ENCODE data around the gene TNRC6A.

Gene TNRC6A

GRCh38 chr16:24728011-24728410 is 1.4 kb upstream of the TNRC6A start:
- Histone ChIP-seq H3K27ac (ENCODE audit: low read depth, low read length) (no peak overlapping the region), H3K27me3 (ENCODE audit: insufficient read depth, low read length) (no peaks in the 10 kb centered on the region), H3K4me1 (ENCODE audit: control insufficient read depth, insufficient read depth, low read length, unreplicated experiment) (peaks cover 38% of the 10 kb centered on the region), H3K79me2 (ENCODE audit: control insufficient read depth, insufficient read depth, low read length, unreplicated experiment) (peaks cover 38% of the 10 kb centered on the region), H3K36me3 (ENCODE audit: insufficient read depth, low read length) (peaks cover 17% of the 10 kb centered on the region), H3K4me3 (ENCODE audit: low read depth, low read length) (no peak overlapping the region), H2AFZ (ENCODE audit: low read length, unreplicated experiment) (no peak overlapping the region)

GRCh38 chr16:24728891-24729242 is 584 bp upstream of the TNRC6A start:
- Histone ChIP-seq H3K36me3 (ENCODE audit: insufficient read depth, low read length) (peaks cover 25% of the 10 kb centered on the region), H3K4me3 (ENCODE audit: low read depth, low read length) (peak overlapping the region; percentile 98), H2AFZ (ENCODE audit: low read length, unreplicated experiment) (peak overlapping the region; percentile 81), H3K27me3 (ENCODE audit: insufficient read depth, low read length) (no peaks in the 10 kb centered on the region), H3K27ac (ENCODE audit: low read depth, low read length) (peak overlapping the region; percentile 66), H3K4me1 (ENCODE audit: control insufficient read depth, insufficient read depth, low read length, unreplicated experiment) (peaks cover 37% of the 10 kb centered on the region), H3K79me2 (ENCODE audit: control insufficient read depth, insufficient read depth, low read length, unreplicated experiment) (peaks cover 46% of the 10 kb centered on the region)

GRCh38 chr16:24729951-24730815 is 732 bp downstream of the TNRC6A start:
- peaks cover 25% of the 10 kb centered on the region for H3K36me3 ChIP-seq (ENCODE audit: insufficient read depth, low read length)
- H3K4me1 ChIP-seq (ENCODE audit: control insufficient read depth, insufficient read depth, low read length, unreplicated experiment), result peaks cover 47% of the 10 kb centered on the region
- H3K4me3 ChIP-seq (ENCODE audit: low read depth, low read length), result peak overlapping the region; percentile 98
- peak overlapping the region; percentile 93 for H2AFZ ChIP-seq (ENCODE audit: low read length, unreplicated experiment)
- peaks cover 59% of the 10 kb centered on the region for H3K79me2 ChIP-seq (ENCODE audit: control insufficient read depth, insufficient read depth, low read length, unreplicated experiment)
- peak overlapping the region; percentile 73 for H3K27ac ChIP-seq (ENCODE audit: low read depth, low read length)
- H3K27me3 ChIP-seq (ENCODE audit: insufficient read depth, low read length), result no peaks in the 10 kb centered on the region

- Histone ChIP-seq H3K27ac (ENCODE audit: low read depth, low read length) (0 out of 2 replicates have a peak overlapping the region, but pooled peaks have one; percentile 5), H3K4me3 (ENCODE audit: low read depth, low read length) (peak overlapping the region; percentile 98)
These were observed 1.5 kb downstream of the TNRC6A start for GRCh38 chr16:24730914-24731313.

GRCh38 chr16:24731722-24732419 is 2.4 kb downstream of the TNRC6A start:
- H3K79me2 ChIP-seq (ENCODE audit: control insufficient read depth, insufficient read depth, low read length, unreplicated experiment), result peaks cover 76% of the 10 kb centered on the region
- H3K36me3 ChIP-seq (ENCODE audit: insufficient read depth, low read length), result peaks cover 25% of the 10 kb centered on the region
- no peak overlapping the region for H3K27ac ChIP-seq (ENCODE audit: low read depth, low read length)
- peaks cover 63% of the 10 kb centered on the region for H3K4me1 ChIP-seq (ENCODE audit: control insufficient read depth, insufficient read depth, low read length, unreplicated experiment)
- H2AFZ ChIP-seq (ENCODE audit: low read length, unreplicated experiment), result no peak overlapping the region
- H3K27me3 ChIP-seq (ENCODE audit: insufficient read depth, low read length), result no peaks in the 10 kb centered on the region
- peak overlapping the region; percentile 98 for H3K4me3 ChIP-seq (ENCODE audit: low read depth, low read length)

More at GRCh38 chr16:24730914-24731313, 1.5 kb downstream of the TNRC6A start:
- Histone ChIP-seq H3K4me1 (ENCODE audit: control insufficient read depth, insufficient read depth, low read length, unreplicated experiment) (peaks cover 54% of the 10 kb centered on the region), H3K36me3 (ENCODE audit: insufficient read depth, low read length) (peaks cover 25% of the 10 kb centered on the region), H2AFZ (ENCODE audit: low read length, unreplicated experiment) (no peak overlapping the region), H3K27me3 (ENCODE audit: insufficient read depth, low read length) (no peaks in the 10 kb centered on the region), H3K79me2 (ENCODE audit: control insufficient read depth, insufficient read depth, low read length, unreplicated experiment) (peaks cover 67% of the 10 kb centered on the region)

GRCh38 chr16:24734382-24734781 is 4.9 kb downstream of the TNRC6A start:
- H3K4me1 ChIP-seq (ENCODE audit: control insufficient read depth, insufficient read depth, low read length, unreplicated experiment), result peaks cover 78% of the 10 kb centered on the region
- H2AFZ ChIP-seq (ENCODE audit: low read length, unreplicated experiment), result no peak overlapping the region
- 0 out of 2 replicates have a peak overlapping the region, but pooled peaks have one; percentile 7 for H3K27ac ChIP-seq (ENCODE audit: low read depth, low read length)
- H3K27me3 ChIP-seq (ENCODE audit: insufficient read depth, low read length), result no peaks in the 10 kb centered on the region
- H3K36me3 ChIP-seq (ENCODE audit: insufficient read depth, low read length), result peaks cover 29% of the 10 kb centered on the region
- H3K79me2 ChIP-seq (ENCODE audit: control insufficient read depth, insufficient read depth, low read length, unreplicated experiment), result peaks cover 95% of the 10 kb centered on the region
- no peak overlapping the region for H3K4me3 ChIP-seq (ENCODE audit: low read depth, low read length)

GRCh38 chr16:24736758-24737157 is 7.3 kb downstream of the TNRC6A start:
- no peak overlapping the region for H2AFZ ChIP-seq (ENCODE audit: low read length, unreplicated experiment)
- H3K27me3 ChIP-seq (ENCODE audit: insufficient read depth, low read length), result no peaks in the 10 kb centered on the region
- H3K36me3 ChIP-seq (ENCODE audit: insufficient read depth, low read length), result peaks cover 24% of the 10 kb centered on the region
- H3K27ac ChIP-seq (ENCODE audit: low read depth, low read length), result peak overlapping the region; percentile 81
- peaks cover 97% of the 10 kb centered on the region for H3K79me2 ChIP-seq (ENCODE audit: control insufficient read depth, insufficient read depth, low read length, unreplicated experiment)
- H3K4me1 ChIP-seq (ENCODE audit: control insufficient read depth, insufficient read depth, low read length, unreplicated experiment), result peaks cover 68% of the 10 kb centered on the region
- peak overlapping the region; percentile 56 for H3K4me3 ChIP-seq (ENCODE audit: low read depth, low read length)

GRCh38 chr16:24737391-24737871 is 8.0 kb downstream of the TNRC6A start:
- H3K4me3 ChIP-seq (ENCODE audit: low read depth, low read length), result peak overlapping the region; percentile 56
- peaks cover 61% of the 10 kb centered on the region for H3K4me1 ChIP-seq (ENCODE audit: control insufficient read depth, insufficient read depth, low read length, unreplicated experiment)
- no peaks in the 10 kb centered on the region for H3K27me3 ChIP-seq (ENCODE audit: insufficient read depth, low read length)
- H2AFZ ChIP-seq (ENCODE audit: low read length, unreplicated experiment), result no peak overlapping the region
- peaks cover 22% of the 10 kb centered on the region for H3K36me3 ChIP-seq (ENCODE audit: insufficient read depth, low read length)
- H3K79me2 ChIP-seq (ENCODE audit: control insufficient read depth, insufficient read depth, low read length, unreplicated experiment), result peaks cover 97% of the 10 kb centered on the region
- peak overlapping the region; percentile 81 for H3K27ac ChIP-seq (ENCODE audit: low read depth, low read length)

- H2AFZ ChIP-seq (ENCODE audit: low read length, unreplicated experiment), result no peak overlapping the region
- peaks cover 97% of the 10 kb centered on the region for H3K79me2 ChIP-seq (ENCODE audit: control insufficient read depth, insufficient read depth, low read length, unreplicated experiment)
- H3K27me3 ChIP-seq (ENCODE audit: insufficient read depth, low read length), result no peaks in the 10 kb centered on the region
- peak overlapping the region; percentile 81 for H3K27ac ChIP-seq (ENCODE audit: low read depth, low read length)
- peaks cover 16% of the 10 kb centered on the region for H3K36me3 ChIP-seq (ENCODE audit: insufficient read depth, low read length)
- peak overlapping the region; percentile 56 for H3K4me3 ChIP-seq (ENCODE audit: low read depth, low read length)
- H3K4me1 ChIP-seq (ENCODE audit: control insufficient read depth, insufficient read depth, low read length, unreplicated experiment), result peaks cover 55% of the 10 kb centered on the region
These were observed 8.6 kb downstream of the TNRC6A start for GRCh38 chr16:24737916-24738594.

- no peak overlapping the region for H3K4me3 ChIP-seq (ENCODE audit: low read depth, low read length)
- no peak overlapping the region for H3K27ac ChIP-seq (ENCODE audit: low read depth, low read length)
- H3K27me3 ChIP-seq (ENCODE audit: insufficient read depth, low read length), result no peaks in the 10 kb centered on the region
- no peak overlapping the region for H2AFZ ChIP-seq (ENCODE audit: low read length, unreplicated experiment)
- H3K79me2 ChIP-seq (ENCODE audit: control insufficient read depth, insufficient read depth, low read length, unreplicated experiment), result peaks cover 97% of the 10 kb centered on the region
- peaks cover 48% of the 10 kb centered on the region for H3K4me1 ChIP-seq (ENCODE audit: control insufficient read depth, insufficient read depth, low read length, unreplicated experiment)
- peaks cover 9% of the 10 kb centered on the region; the same call in 1 of the 2 replicates for H3K36me3 ChIP-seq (ENCODE audit: insufficient read depth, low read length)
These were observed 9.4 kb downstream of the TNRC6A start for GRCh38 chr16:24738895-24739294.

Measured in ACC112 (cell line).